Measurements from ENCODE around the gene RAD51B. TPM values are rescaled to one million over a fixed set of nuclear protein-coding genes. Genes with fewer than 3 reads are reported as not detected.
"Not testable (repeated sequence)": the region's sequence is repeated elsewhere in the genome, so short reads cannot be mapped to it uniquely, and the experiment has no call there.

RAD51B gene
- total RNA-seq, 1 experiment from 2014 or later, result 8.5 TPM

DNA sequence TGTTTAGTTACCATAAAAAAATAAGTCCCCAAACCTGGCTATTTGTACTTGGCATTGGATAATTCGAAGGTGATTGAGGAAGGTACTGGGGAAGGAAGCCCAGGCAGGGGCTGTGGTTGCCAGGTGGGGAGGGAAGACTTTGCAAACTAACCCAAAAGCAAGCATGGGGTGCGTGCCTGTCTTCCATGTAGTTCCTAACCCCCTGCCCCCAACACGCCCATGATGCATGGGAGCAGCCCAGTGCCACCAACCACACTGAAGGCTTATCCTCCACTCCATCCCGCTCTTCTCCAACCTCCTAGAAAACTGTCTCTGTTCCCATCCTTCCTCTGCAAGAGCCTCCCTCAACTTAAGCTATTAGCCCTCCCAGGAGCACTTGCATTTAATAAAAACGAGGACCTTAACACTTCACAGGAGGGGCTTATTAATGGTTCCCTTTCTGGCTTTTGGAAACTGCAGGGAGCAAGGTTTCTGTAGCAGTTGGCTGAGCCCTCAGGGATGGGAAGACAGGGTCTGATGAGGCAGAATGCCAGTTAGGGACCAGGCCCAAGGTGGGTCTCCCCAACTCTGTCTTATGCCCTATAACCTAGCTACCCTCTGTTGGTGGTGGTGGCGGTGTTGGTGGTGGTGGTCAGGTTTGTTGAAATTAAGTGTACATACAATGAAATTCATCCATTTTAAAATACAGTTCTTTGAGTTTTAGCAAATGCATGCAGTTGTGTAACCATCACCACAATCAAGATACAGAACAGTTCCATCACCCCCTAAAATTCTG lies 877.3 kb downstream of the RAD51B start:
- no peak overlapping the region for H3K4me3 ChIP-seq (ENCODE audit: low read depth in 2 of 2, low read length in 2 of 2)
- in situ Hi-C loops (cut with HindIII; ENCODE audit: low pct_unique_long_range_greater_than_20kb, low sequenced_read_pairs), result no loop called here
- H3K9me3 ChIP-seq (ENCODE audit: control insufficient read depth, insufficient read depth, low read depth, low read length), result no peaks in the 10 kb centered on the region
- no peaks in the 10 kb centered on the region for H3K4me1 ChIP-seq (ENCODE audit: control insufficient read depth, insufficient read depth, low read length)
- no peak for TF ChIP-seq POLR2AphosphoS5 (IDR thresholded peaks at IDR 0.05; ENCODE audit: low read depth, low read length)
- H3K27ac ChIP-seq (ENCODE audit: low read length), result no peak overlapping the region
- BruUV-seq (replicated peaks), result no TSS peak
- no peaks in the 10 kb centered on the region for H3K36me3 ChIP-seq (ENCODE audit: control insufficient read depth, insufficient read depth, low read length)
- CTCF ChIA-PET, result no interaction called here
- DNase-seq (ENCODE audit: low read depth, low spot score) (no peak), ATAC-seq (no peak)
- intact Hi-C loops (cut with micrococcal nuclease; ENCODE audit: unreplicated experiment), result no loop called here
- POLR2A ChIA-PET, result no interaction called here
- no peaks in the 10 kb centered on the region for H3K27me3 ChIP-seq (ENCODE audit: control insufficient read depth, insufficient read depth, low read length)

DNA sequence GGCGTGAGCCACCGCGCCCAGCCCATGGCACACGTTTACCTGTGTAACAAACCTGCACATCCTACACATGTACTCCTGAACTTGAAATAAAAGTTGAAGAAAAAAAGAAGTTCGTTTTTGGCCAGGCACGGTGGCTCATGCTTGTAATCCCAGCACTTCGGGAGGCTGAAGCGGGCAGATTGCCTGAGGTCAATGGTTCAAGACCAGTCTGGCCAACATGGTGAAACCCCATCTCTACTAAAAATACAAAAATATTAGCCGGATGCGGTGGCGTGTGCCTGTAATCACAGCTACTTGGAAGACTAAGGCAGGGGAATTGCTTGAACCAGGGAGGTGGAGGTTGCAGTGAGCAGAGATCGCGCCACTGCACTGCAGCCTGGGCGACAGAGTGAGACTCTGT lies 879.2 kb downstream of the RAD51B start:
- H3K27ac ChIP-seq (ENCODE audit: low read length); intact Hi-C loops (cut with micrococcal nuclease; ENCODE audit: unreplicated experiment); H3K9me3 ChIP-seq (ENCODE audit: control insufficient read depth, insufficient read depth, low read depth, low read length); in situ Hi-C loops (cut with HindIII; ENCODE audit: low pct_unique_long_range_greater_than_20kb, low sequenced_read_pairs); H3K27me3 ChIP-seq (ENCODE audit: control insufficient read depth, insufficient read depth, low read length); ATAC-seq; CTCF ChIA-PET; POLR2A ChIA-PET; DNase-seq (ENCODE audit: low read depth, low spot score); H3K36me3 ChIP-seq (ENCODE audit: control insufficient read depth, insufficient read depth, low read length); H3K4me3 ChIP-seq (ENCODE audit: low read depth in 2 of 2, low read length in 2 of 2); H3K4me1 ChIP-seq (ENCODE audit: control insufficient read depth, insufficient read depth, low read length); BruUV-seq (replicated peaks): not testable (repeated sequence)

DNA sequence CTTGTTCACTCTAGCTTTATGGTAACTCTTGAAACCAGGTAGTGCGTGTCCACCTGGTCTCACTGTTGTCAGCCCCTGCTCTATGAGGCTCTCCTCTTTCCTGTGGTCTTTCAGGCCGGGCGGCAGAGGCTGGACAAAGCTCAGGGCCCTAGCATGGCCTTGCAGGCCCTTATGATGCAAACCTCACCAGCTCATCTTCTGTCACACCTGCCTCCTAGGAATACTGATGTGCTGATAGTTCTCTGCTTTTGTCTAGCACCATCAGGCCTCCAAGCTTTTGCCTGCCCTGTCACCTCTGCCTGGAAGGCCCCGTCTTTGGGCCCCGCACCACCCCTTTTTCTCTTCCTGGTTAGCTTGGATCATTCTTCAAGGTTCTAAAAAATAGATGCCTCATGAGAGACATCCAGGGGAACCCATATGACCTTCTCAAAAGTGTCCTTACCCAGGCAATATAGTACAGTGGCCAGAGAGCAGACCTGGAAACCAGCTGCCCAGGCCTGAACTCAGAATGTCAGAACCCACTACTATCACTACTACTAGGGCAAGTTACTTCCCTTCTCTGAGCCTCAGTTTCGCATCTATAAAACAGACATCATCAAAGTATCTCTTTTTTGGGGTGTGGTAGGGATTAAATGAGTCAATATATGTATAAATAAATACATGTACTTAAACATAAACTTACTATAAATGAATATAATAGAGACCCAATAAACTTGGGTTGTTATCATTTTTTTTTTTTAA lies 881.6 kb downstream of the RAD51B start:
- Histone ChIP-seq H3K4me3 (ENCODE audit: low read depth in 2 of 2, low read length in 2 of 2) (no peak overlapping the region), H3K36me3 (ENCODE audit: control insufficient read depth, insufficient read depth, low read length) (no peaks in the 10 kb centered on the region), H3K27me3 (ENCODE audit: control insufficient read depth, insufficient read depth, low read length) (no peaks in the 10 kb centered on the region), H3K4me1 (ENCODE audit: control insufficient read depth, insufficient read depth, low read length) (no peaks in the 10 kb centered on the region), H3K9me3 (ENCODE audit: control insufficient read depth, insufficient read depth, low read depth, low read length) (no peaks in the 10 kb centered on the region), H3K27ac (ENCODE audit: low read length) (no peak overlapping the region)
- no peak for DNase-seq (ENCODE audit: low read depth, low spot score)
- POLR2A ChIA-PET, result no interaction called here
- no peak for TF ChIP-seq TCF7L2 (IDR thresholded peaks at IDR 0.05; ENCODE audit: low read depth, low read length)
- TF ChIP-seq, protein P1, sequence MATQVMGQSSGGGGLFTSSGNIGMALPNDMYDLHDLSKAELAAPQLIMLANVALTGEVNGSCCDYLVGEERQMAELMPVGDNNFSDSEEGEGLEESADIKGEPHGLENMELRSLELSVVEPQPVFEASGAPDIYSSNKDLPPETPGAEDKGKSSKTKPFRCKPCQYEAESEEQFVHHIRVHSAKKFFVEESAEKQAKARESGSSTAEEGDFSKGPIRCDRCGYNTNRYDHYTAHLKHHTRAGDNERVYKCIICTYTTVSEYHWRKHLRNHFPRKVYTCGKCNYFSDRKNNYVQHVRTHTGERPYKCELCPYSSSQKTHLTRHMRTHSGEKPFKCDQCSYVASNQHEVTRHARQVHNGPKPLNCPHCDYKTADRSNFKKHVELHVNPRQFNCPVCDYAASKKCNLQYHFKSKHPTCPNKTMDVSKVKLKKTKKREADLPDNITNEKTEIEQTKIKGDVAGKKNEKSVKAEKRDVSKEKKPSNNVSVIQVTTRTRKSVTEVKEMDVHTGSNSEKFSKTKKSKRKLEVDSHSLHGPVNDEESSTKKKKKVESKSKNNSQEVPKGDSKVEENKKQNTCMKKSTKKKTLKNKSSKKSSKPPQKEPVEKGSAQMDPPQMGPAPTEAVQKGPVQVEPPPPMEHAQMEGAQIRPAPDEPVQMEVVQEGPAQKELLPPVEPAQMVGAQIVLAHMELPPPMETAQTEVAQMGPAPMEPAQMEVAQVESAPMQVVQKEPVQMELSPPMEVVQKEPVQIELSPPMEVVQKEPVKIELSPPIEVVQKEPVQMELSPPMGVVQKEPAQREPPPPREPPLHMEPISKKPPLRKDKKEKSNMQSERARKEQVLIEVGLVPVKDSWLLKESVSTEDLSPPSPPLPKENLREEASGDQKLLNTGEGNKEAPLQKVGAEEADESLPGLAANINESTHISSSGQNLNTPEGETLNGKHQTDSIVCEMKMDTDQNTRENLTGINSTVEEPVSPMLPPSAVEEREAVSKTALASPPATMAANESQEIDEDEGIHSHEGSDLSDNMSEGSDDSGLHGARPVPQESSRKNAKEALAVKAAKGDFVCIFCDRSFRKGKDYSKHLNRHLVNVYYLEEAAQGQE (IDR thresholded peaks at IDR 0.05; ENCODE audit: insufficient read depth in 1 of 2, low read depth in 2 of 2, low read length in 1 of 2), result no peak
- TF ChIP-seq, protein P2, sequence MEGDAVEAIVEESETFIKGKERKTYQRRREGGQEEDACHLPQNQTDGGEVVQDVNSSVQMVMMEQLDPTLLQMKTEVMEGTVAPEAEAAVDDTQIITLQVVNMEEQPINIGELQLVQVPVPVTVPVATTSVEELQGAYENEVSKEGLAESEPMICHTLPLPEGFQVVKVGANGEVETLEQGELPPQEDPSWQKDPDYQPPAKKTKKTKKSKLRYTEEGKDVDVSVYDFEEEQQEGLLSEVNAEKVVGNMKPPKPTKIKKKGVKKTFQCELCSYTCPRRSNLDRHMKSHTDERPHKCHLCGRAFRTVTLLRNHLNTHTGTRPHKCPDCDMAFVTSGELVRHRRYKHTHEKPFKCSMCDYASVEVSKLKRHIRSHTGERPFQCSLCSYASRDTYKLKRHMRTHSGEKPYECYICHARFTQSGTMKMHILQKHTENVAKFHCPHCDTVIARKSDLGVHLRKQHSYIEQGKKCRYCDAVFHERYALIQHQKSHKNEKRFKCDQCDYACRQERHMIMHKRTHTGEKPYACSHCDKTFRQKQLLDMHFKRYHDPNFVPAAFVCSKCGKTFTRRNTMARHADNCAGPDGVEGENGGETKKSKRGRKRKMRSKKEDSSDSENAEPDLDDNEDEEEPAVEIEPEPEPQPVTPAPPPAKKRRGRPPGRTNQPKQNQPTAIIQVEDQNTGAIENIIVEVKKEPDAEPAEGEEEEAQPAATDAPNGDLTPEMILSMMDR (IDR thresholded peaks at IDR 0.05), result no peak
- no peak for TF ChIP-seq POLR2AphosphoS5 (IDR thresholded peaks at IDR 0.05; ENCODE audit: low read depth, low read length)
- TF ChIP-seq SIN3A (IDR thresholded peaks at IDR 0.05; ENCODE audit: borderline replicate concordance, insufficient read depth, low read depth, low read length), result no peak
- in situ Hi-C loops (cut with HindIII; ENCODE audit: low pct_unique_long_range_greater_than_20kb, low sequenced_read_pairs) (no loop called here), intact Hi-C loops (cut with micrococcal nuclease; ENCODE audit: unreplicated experiment) (no loop called here)
- ATAC-seq, result no peak
- CTCF ChIA-PET, result no interaction called here
- BruUV-seq (replicated peaks), result no TSS peak
